HG03280 (cell line): Measurements from ENCODE around the gene FAM180A.
"Not testable (repeated sequence)": the region's sequence is repeated elsewhere in the genome, so short reads cannot be mapped to it uniquely, and the experiment has no call there.

Experiments used
- ATAC-seq: cut with Tn5 transposase; IDR thresholded peaks from one replicate; pipeline ENCODE4 v1.9.1; 2021; ENCODE audit warnings: mild to moderate bottlenecking, moderate library complexity; ENCODE audit not compliant: unreplicated experiment

The FAM180A gene

DNA sequence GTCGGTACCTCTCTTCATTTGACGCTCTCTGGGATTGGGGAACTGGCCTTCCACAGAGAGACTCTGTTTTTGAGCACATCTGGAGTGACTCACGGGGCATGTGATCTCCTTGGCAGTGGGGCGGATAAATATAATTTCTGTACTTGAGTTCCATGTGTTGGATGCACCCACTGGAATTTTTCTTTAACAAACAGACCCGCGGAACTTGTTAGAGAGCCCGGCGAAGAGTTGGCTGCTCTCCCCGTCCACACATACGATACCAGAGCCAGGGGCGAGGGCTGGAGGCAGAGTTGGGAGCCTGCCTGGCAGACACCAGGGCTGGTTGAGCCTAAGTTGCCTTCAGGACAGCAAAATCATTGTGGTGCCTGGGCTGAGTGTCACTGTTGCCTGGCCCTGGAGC, at the start of gene FAM180A:
TSS of gene FAM180A (minus strand) at position 44 of the 400 bp plus-strand sequence. CDS start 233 bp downstream, outside the sequence.
- ATAC-seq, result no peak

DNA sequence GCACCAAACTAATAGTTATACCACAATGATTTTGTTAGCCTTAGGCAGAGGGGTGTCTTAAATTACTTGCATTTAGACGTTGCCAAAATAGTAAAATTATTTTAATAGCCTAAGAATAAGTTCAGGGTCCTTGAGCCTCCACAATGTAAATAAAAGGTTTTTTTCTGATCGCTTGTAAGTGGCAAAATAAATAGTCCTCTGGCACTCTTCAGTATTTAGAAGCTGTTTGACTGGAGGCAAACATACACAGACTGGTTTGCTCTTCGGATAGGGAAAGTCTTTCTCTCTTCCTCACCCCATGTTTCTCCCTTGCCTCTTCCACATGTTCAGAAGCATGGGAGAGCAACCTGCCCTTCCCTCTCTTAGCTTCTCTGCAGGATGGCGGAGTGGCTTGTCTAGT, 49.5 kb upstream of the FAM180A start:
- no peak for ATAC-seq

GRCh38 chr7:135795846-135796570, 47.4 kb upstream of the FAM180A start:
- ATAC-seq, result no peak

DNA sequence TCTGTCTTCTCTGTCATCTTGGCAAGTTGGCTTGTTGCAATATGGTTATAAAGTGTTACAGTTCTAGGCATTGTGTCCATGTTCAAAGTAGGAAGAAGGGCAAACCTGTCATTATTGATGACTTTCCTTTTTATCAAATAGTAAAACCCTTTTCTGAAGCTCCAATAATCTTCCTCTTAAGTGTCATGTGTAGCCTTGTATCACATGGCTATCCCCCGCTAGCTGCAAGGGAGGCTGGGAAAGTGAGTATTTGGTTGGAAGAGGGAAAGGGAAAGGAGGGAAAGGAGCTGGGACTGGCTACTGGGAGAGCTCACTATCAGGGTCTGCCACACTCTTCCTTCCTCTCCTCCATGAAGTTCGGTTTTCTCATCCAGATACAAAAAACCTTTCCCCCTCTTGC, 45.2 kb upstream of the FAM180A start:
- ATAC-seq, result no peak

DNA sequence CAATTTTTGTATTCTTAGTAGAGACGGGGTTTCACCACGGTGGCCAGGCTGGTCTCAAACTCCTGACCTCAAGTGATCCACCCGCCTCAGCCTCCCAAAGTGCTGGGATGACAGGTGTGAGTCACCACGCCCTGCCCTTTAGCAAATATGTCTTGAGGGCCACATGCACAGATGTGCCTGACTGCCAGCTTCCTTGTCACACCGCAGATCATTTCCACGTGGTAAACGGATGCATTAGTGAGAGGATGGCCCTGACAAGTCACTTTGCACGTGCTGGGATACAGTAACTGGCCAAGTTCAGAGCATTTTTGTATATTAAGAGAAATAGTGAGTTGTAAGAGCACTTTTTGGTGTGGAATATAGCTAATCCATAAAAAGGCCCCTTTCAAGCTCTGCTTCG, 44.3 kb upstream of the FAM180A start:
- no peak for ATAC-seq

GRCh38 chr7:135792363-135792668, 43.7 kb upstream of the FAM180A start:
- no peak for ATAC-seq

DNA sequence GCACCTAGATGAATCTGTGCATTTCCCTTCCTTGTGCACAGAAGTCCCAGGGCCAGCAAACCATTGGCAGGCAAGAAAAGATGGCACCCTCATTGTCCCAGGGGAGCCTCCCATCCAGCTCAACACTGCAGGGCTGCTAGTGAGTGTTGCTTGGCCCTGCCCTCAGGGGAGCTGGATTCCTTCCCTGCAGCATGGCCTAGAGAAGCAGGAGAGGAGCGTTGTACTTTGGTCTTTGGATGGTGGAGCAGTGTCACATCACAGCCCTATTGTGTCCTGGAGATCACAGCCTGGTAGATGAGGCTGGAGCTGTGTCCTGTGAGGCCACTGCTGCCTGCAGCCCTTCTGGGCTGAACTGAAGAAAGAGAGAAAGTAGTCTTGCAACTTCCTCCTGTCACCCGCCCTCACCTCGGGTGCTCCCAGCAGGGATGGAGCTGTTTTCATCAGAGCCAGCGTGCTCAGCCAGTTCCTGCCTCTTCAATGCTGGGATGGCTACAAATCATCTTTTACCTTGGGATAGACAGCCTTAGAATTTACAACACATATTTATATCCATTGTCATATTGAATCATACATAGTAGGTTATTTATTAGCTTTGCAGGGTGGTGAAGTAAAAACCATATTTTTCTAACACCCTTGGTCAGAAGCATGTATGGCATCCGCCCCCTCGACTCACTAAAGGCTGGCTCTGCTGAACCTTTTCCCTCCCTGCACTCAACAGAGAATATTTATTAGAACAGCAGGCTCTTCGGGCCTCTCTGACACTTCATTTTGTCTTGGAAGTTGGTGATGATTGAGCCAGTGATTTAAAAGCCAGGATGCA, 43.1 kb upstream of the FAM180A start:
- no peak for ATAC-seq

GRCh38 chr7:135790371-135790977, 41.9 kb upstream of the FAM180A start:
- ATAC-seq, result no peak

- no peak for ATAC-seq
These were observed 41.3 kb upstream of the FAM180A start for GRCh38 chr7:135789956-135790355.

GRCh38 chr7:135789431-135789830, 40.8 kb upstream of the FAM180A start:
- ATAC-seq, result no peak

GRCh38 chr7:135786911-135787310, 38.3 kb upstream of the FAM180A start:
- ATAC-seq, result no peak

DNA sequence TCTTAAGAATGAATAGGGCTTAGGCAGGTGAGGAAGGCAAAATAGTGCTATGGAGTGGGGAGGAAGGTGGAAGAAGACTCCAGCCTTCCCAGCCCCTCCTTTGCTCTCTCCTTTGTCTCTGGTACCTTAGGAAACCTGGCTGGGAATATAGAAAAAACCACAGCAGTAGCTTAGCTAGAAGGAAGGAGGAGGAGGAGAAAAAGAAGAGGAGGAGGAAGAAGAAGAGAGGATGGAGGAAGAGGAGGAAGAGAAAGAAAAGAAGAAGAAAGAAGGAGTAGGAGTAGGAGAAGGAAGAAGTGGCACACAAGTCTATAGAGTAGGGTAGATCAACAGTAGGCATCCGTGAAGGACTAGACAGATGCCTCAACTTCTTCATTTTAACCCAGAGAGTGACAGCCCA, 36.5 kb upstream of the FAM180A start:
- ATAC-seq, result no peak

GRCh38 chr7:135784013-135784412, 35.4 kb upstream of the FAM180A start:
- no peak for ATAC-seq

DNA sequence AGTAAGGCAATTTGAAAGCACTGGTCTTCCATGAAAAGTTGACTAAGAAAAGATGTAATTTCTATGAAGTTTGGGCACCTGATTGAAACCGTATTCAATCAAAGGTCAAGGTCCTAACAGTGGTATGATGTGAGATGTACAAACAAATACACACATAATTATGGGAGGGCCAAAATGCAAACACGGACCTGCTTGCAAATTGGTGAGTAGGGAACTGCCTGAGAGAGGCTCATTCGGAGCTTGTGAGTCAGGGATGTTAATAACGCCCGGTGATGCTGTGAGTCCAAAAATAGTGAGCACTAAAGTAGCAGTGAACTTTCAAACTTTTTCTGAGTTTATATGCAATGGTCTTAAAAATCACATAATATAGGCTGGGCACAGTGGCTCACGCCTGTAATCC, 34.2 kb upstream of the FAM180A start:
- no peak for ATAC-seq

- no peak for ATAC-seq
These were observed 33.8 kb upstream of the FAM180A start for GRCh38 chr7:135782377-135782776.

DNA sequence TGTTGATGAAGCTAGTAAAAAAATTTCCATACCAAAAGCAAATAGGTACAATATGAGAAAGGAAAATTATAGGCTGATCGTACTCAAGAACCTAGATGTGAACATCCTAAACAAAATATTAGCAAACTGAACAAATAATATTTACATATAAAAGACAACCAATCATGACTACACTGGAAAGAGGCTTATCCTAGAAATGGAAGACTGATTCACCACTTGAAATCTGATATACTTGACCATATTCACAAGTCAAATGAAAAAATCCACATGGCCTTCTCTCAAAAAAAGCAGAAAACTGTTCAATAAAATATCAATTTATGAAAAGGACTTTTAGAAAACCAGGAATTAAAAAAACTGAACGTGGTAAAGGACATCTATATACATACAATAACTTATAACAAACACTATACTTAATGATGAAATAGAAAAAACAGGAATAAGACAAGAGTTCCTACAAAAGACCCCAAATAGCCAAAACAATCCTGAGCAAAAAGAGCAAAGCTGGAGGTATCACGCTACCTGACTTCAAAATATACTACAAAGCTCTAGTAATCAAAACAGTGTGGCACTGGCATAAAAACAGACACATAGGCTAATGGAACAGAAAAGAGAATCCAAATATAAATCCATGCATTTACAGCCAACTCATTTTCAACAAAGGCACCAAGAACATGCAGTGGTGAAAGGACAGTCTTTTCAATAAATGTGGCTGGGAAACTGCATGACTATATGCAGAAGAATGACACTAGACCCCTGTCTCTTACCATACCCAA, 29.2 kb upstream of the FAM180A start:
- no peak for ATAC-seq

GRCh38 chr7:135775915-135776314, 27.3 kb upstream of the FAM180A start:
- ATAC-seq, result not testable (repeated sequence)

DNA sequence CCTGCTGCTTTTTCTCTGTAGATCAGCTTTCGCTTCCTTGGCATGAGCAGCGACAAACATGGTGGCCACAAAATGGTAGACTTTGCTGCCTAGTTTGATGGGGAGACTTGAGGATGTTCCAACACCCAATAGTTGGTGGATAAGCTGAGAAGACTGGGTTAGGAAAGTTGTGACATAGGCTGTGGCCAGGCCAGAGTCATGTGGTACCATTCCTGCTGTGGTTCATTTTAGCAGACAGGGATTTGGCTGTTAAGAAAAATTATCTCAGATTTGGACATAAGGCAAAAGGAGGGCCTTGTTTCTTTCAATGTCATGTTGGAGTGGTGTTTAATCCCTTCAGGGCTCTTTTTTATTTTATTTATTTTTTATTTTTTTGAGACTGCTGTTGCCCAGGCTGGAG, 26.6 kb upstream of the FAM180A start:
- no peak for ATAC-seq

GRCh38 chr7:135774284-135774683, 25.7 kb upstream of the FAM180A start:
- no peak for ATAC-seq

GRCh38 chr7:135773464-135773863, 24.9 kb upstream of the FAM180A start:
- no peak for ATAC-seq

DNA sequence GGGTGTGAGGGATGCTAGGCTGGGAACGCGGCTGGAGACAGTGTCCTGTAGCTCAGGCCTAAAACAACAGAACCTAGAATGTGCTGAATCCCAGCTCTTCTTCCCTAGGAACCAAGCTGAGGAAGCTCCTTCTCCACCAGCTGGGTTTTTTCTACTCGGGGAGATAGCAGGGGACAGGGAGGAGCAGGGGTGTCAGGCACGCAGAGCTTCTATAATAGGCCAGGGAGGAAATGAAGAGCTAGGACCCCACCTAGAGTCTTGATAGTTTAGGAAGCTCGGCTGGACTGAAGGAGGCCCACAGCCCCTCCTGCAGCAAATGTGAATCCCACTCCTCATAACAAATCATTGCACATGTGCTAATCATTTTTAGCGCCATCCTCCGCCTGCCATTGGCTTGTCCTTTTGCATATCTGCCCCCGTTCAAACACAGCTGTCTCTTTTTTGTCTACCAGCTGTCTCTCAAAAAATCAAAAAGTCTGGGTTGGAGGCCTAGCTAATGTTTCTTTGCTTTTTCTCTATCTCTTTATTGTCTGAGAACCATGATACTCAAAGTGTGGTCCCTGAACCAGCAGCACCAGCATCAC, 24.1 kb upstream of the FAM180A start:
- ATAC-seq, result no peak
